ENCODE results near the gene GABBR2.

- TF ChIP-seq CTCF (IDR thresholded peaks at IDR 0.05) (no peak), POLR2AphosphoS5 (IDR thresholded peaks at IDR 0.05) (no peak), POLR2A (IDR thresholded peaks at IDR 0.05) (no peak)
Measured at GRCh38 chr9:98361645-98362044, 347.1 kb downstream of the GABBR2 start.

Measured in breast epithelium (tissue), 3 donors.